HG03139 (cell line): Measurements from ENCODE around the gene JMJD4.
A peak's percentile ranks its signal among the peaks of the same experiment; 100 is the strongest.
"Not testable (repeated sequence)": the region's sequence is repeated elsewhere in the genome, so short reads cannot be mapped to it uniquely, and the experiment has no call there.

Experiments
- ATAC-seq: cut with Tn5 transposase; IDR thresholded peaks from one replicate; pipeline ENCODE4 v1.9.1; 2021; ENCODE audit not compliant: unreplicated experiment

Gene JMJD4

GRCh38 chr1:227733751-227734545 lies 1.2 kb downstream of the JMJD4 start:
- ATAC-seq: no peak

GRCh38 chr1:227733309-227733705 lies 1.8 kb downstream of the JMJD4 start:
- ATAC-seq: no peak

DNA sequence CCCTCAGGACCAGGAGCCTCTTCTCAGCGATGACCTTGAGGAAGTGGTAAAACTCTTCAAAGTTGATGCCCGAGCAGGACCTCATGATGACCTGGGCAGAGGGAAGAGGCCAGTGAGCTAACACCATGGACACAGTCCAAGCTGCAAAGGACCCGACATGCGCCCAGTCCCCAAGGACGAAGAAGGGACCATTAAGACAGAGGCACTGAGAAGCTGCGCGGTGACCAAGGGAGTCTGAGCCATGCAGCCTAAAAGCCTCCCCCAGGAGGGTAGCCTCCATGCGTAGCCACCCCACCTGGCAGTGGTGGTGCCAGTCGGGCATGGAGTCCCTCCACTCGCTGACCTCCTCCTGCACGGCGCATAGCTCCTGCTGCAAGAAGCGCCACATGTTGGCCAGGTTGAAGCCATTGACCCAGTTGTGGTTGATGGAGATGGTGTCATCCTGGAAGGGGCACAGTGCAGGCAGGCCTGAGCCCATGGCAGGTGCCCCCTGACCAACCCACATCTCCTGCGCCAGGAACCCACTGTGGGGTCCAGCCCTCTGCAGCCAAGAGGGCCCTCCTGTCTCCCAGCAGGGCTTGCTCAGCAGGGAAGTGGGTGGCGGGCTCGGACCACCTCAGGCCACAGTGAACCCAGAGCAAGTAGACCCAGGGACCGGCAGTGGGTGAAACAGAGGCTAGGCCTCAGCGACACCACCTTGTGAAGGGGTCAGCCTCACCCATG lies 2.4 kb downstream of the JMJD4 start:
- no peak for ATAC-seq

- no peak for ATAC-seq
Measured at GRCh38 chr1:227731696-227732585, 3.2 kb downstream of the JMJD4 start.

GRCh38 chr1:227731241-227731677 lies 3.8 kb downstream of the JMJD4 start:
- ATAC-seq: no peak

DNA sequence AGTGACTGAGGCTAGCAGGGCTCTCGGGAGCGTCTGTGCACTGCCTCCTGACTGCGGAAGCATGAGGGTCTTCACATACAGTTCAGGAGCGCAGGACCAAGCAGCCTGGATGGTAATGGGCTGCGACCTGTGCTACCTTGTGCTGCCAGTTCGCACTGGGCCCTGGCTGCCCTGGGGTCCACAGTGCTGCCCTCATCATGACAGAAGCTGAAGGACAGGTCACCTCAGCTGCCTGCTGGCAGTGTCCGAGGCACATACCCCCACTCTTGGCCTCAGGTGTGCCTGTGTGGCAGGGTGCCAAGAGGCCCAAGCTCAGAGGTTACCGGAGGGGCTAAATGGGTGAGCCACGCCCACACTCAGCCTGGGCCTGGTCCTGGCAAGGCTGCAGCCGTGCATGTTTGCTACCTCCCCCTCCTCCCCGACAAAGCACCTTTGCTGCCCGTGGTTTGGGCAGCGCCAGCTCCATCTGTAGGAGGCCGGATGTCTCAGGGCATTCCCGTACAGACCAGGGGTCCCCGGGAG lies 4.4 kb downstream of the JMJD4 start:
- no peak for ATAC-seq

DNA sequence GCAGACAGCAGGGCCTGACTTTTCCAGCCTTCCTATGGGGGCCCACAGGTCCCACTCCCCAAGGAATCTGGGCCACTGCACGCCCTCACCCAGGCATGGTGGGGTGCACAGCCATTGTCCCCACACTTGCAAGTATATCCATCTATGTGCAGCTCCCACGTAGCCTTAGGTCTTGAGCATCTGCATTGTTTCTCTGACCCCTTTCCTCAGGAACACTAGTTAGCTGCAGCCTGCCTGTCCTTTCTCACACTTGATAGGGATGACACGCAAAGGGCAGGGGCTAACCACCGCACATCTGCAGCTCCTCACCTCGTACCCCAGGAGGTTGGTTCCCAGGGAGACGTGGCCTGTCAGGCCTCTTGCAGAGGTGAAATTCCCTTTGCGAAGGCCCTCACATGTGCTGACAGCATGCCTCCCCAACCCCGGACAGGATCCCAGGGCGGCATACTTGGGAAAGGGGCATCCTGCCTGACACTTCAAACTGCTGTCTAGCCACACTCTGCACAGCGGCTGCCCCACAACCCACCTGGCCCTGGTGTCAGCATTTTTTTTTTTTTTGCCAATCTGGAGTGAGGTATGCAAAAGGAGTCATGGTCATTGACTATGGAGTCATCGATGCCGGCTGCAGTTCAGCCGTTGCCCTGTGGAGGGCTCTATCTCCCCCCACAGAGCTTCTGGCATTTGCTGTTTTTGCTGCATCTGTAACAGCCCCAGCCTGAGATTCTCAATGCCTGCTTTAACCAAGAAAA lies 5.0 kb downstream of the JMJD4 start:
- no peak for ATAC-seq

- ATAC-seq: no peak
Measured at GRCh38 chr1:227729144-227729880, 5.8 kb downstream of the JMJD4 start.

DNA sequence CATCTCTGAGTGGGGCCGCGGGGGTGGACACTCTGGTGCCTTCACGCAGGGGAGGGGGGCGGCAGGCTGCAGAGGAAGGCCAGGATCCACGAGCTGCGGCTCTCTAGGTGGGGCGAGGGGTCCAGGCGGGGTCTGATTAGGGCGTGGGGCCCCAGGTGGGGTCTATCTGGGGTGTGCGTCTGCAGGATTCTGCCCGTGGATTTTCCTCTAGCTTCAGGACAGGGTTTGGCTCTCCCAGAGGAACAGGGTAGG lies 6.3 kb downstream of the JMJD4 start:
- ATAC-seq: peak; percentile 2

DNA sequence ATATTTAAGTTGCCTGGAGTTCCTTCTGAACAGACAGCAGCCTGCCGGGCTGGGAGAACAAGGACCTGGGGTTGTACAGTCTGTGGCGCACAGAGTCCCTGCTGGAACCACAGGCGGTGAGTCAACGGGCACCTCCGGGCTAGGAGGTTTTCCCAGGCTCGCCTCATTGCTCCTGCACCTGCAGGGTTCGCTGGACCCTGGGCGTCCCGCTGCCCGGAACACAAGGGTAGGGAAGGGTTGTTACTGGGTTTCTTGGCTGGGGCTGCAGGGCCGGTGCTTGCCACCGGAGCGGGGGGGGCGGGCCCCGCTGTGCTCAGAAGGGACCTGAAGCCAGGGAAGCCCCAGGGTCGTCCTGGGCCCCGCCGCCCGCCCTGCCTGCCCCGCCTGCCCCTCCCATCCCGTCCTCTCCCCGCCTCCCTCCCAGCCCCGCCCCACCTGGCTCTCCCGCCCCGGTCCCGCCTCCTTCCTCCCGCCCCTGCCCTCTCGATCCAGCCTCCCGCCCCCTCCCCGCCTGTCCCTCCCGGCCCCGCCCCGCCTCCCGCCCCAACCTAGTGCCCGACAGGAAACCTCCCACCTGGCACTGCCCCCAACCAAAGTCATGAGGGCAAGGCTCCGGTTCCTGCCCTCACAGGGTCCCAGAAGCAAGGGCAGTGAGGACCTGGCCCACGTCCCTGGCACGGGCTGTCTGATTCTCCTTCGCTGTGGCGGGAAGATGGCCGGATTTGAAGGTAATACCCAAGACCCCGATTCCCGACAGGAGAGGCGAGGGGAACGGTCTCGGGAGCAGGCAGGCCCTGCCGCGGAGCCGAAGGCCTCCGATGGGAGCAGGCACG lies 6.8 kb downstream of the JMJD4 start:
- ATAC-seq: peak; percentile 38

- no peak for ATAC-seq
Measured at GRCh38 chr1:227726924-227727599, 8.0 kb downstream of the JMJD4 start.

DNA sequence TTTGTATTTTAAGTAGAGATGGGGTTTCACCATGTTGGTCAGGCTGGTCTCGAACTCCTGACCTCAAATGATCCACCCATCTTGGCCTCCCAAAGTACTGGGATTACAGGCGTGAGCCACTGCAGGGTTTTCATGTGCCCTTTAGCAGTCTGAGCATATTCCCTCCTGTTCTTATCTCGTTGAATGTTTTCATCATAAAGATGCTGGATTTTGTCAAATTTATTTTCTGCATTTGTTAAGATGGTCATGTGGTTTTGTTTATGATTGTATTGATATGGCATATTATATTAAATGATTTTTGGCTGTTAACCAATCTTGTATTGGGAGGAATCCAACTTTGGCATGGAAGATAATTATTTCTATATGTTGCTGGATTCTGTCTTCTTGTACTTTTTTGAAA lies 8.8 kb downstream of the JMJD4 start:
- no peak for ATAC-seq

GRCh38 chr1:227725046-227725445 lies 10.1 kb downstream of the JMJD4 start:
- no peak for ATAC-seq

GRCh38 chr1:227723474-227723873 lies 11.6 kb downstream of the JMJD4 start:
- ATAC-seq: no peak

DNA sequence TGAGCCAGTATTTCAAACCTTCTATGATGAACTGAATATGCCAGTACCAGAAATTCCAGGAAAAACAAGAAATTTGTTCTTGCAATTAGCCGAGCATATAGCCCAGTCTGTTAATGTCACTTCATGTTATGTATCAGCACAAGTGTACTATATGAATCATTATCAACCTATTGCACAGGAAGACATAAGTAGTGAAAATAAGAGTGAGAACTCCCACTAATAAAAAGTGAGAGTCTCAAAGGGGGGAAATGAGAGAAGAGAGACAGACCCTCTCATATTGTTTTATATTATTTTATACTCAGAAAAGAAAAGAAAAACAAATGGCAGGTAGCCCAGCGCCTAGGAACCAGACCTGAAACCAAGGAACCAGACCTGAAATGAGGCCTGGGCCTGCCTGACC lies 16.2 kb downstream of the JMJD4 start:
- ATAC-seq: no peak

- ATAC-seq: peak; percentile 63
Measured at GRCh38 chr1:227712648-227713047, 22.5 kb downstream of the JMJD4 start.

GRCh38 chr1:227710474-227710873 lies 24.6 kb downstream of the JMJD4 start:
- ATAC-seq: not testable (repeated sequence)

DNA sequence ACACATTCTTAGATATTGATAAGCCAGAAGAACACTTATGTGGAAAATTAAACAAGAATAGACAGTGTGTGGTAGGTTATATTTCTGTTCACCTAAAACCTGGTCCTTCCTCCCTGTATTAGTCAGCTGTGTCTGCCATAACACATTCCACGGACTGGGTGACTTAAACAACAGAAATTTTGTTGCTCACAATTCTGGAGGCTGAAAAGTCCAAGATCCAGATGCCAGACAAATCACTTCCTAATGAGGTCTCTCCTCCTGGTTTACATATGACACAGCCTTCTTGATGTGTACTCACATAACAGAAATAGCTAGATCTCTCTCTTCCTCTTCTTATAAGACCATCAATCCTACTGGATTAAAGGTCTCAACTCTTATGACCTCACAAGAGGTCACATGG lies 25.7 kb downstream of the JMJD4 start:
- no peak for ATAC-seq

- ATAC-seq: no peak
Measured at GRCh38 chr1:227707846-227708245, 27.3 kb downstream of the JMJD4 start.
